SK-N-MC (cell line): ENCODE results near the gene TMEM140.
"Not testable (repeated sequence)": the region's sequence is repeated elsewhere in the genome, so short reads cannot be mapped to it uniquely, and the experiment has no call there.

Experiments
- DNase-seq: peaks from one replicate; pipeline ENCODE4 v3.0.0-alpha.2; 2011; ENCODE audit warnings: low read depth, low spot score
- H3K27ac ChIP-seq: fragments of 200-600 bp; sonication (generic); 2 replicates; pipeline ENCODE4 v1.5.1; 2016; ENCODE audit warnings: mixed run types
- H3K36me3 ChIP-seq: fragments of 200-600 bp; sonication (generic); 2 replicates; pipeline ENCODE4 v1.6.1; 2017; ENCODE audit warnings: antibody characterized with exemption, low read length, mixed read lengths; ENCODE audit not compliant: insufficient read depth
- H3K4me3 ChIP-seq: fragments of 200-600 bp; sonication (generic); 2 replicates; pipeline ENCODE4 v1.5.1; 2016
- H3K9ac ChIP-seq: fragments of 200-600 bp; sonication (generic); 2 replicates; pipeline ENCODE4 v1.8.0; 2017; ENCODE audit warnings: mixed run types, mixed read lengths; ENCODE audit not compliant: insufficient read length
- H3K9me3 ChIP-seq: fragments of 200-600 bp; sonication (generic); 2 replicates; pipeline ENCODE4 v1.6.1; 2017; ENCODE audit warnings: low read depth, mild to moderate bottlenecking, antibody characterized with exemption, low read length, moderate library complexity, mixed read lengths
- EZH2 ChIP-seq: fragments of 200-600 bp; sonication (generic); IDR thresholded peaks from one replicate; pipeline ENCODE4 v1.6.1; 2017; ENCODE audit warnings: antibody characterized with exemption
- FOXP2 ChIP-seq: optimal IDR thresholded peaks from 2 replicates; pipeline ENCODE3; 2011; ENCODE audit warnings: mild to moderate bottlenecking, moderate library complexity; ENCODE audit not compliant: insufficient read depth; ENCODE audit errors: extremely low read length, control extremely low read depth
- POLR2AphosphoS5 ChIP-seq: IDR thresholded peaks from 2 replicates; pipeline ENCODE4 v1.6.1; 2012; ENCODE audit warnings: mild to moderate bottlenecking, low read depth, low read length, borderline replicate concordance

Gene TMEM140

GRCh38 chr7:135209225-135209834 lies 61.5 kb downstream of the TMEM140 start:
- Histone ChIP-seq H3K9me3 (no peaks in the 10 kb centered on the region), H3K27ac (no peak overlapping the region), H3K9ac (no peak overlapping the region), H3K36me3 (no peaks in the 10 kb centered on the region), H3K4me3 (no peak overlapping the region)
- no peak for TF ChIP-seq EZH2
- TF ChIP-seq POLR2AphosphoS5 = no peak
- no peak for TF ChIP-seq FOXP2
- DNase-seq = no peak

GRCh38 chr7:135210888-135211178 lies 63.0 kb downstream of the TMEM140 start:
- Histone ChIP-seq H3K9ac (peak overlapping the region; percentile 88), H3K9me3 (no peaks in the 10 kb centered on the region), H3K27ac (no peak overlapping the region), H3K36me3 (no peaks in the 10 kb centered on the region), H3K4me3 (peak overlapping the region; percentile 88)
- no peak for TF ChIP-seq EZH2
- DNase-seq = no peak

DNA sequence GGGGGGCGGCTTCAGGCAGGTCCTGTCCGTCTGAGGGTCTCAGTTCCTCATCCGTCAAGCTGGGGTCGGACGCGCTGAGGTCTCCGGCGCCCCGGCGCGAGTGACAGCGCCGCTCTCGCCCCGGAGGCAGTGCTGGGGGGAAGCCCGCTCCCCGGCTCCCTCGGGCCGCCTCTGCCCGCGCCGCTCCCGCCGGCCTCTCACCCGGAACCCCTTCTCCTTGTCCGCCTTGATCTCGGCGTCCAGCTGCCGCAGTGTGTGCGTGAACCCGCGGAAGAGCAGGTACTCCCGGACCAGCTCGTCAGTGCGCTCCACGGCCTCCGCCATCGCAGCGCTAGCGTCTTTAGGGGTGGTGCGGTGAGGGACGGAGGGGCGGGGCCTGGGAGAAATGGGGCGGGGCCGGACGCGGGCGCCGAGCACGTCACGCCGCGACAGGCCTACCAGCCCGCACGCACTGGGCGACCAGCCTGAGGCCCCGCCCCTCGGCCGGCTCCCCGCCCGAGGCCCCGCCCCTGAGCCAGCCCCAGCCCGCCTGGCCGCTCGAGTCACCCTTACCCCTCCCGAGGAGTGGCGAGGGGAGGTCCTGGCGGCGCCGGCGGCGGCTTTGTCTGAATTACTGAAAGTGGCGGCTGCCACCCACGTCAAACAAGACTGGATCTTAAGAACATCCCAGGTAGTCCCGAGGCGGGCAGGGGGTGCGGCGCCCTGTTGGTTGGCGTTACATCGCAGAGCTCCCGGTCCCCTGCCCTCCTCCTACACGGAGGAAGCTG lies 63.5 kb downstream of the TMEM140 start, which contains the start of gene WDR91:
WDR91 (minus strand) TSS at position 348 of the 767 bp plus-strand sequence; CDS start at position 324, 24 bp downstream.
- no peaks in the 10 kb centered on the region for H3K36me3 ChIP-seq
- TF ChIP-seq POLR2AphosphoS5 (peak; percentile 88), FOXP2 (no peak)
- H3K27ac ChIP-seq = 0 out of 2 replicates have a peak within 1 kb of the TSS, but pooled peaks have one; percentile 25
- no peak for DNase-seq
- peak within 1 kb of the TSS; percentile 88 for H3K4me3 ChIP-seq
- H3K9me3 ChIP-seq = no peaks in the 10 kb centered on the region
- peak within 1 kb of the TSS; percentile 88 for H3K9ac ChIP-seq

DNA sequence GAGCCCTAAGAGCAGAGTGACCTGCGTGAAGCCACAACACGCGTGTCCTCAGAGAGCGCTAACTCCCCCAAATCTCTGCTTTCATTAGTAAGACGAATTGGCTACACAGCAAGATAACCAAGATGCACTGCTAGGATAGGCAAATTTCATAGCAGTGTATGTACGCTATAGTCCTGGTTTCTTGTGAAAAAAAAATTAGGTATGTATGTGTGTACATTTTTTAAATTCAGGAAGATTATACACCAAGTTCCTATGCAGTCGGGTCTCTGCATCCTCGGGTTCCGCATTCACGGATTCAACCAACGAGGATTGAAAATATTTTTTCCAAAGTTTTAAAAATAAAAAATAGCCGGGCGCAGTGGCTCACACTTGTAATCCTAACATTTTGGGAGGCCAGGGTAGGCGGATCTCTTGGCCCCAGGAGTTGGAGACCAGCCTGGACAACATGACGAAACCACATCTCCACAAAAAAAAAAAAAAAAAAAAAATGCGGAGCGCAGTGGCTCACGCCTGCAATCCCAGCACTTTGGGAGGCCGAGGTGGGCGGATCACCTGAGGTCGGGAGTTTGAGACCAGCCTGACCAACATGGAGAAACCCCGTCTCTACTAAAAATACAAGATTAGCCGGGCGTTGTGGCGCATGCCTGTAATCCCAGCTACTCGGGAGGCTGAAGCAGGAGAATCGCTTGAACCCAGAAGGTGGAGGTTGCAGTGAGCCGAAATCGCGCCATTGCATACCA lies 64.2 kb downstream of the TMEM140 start:
- not testable (repeated sequence) for H3K9me3 ChIP-seq, H3K36me3 ChIP-seq, DNase-seq
- Histone ChIP-seq H3K27ac (0 out of 2 replicates have a peak overlapping the region, but pooled peaks have one; percentile 25), H3K4me3 (peak overlapping the region; percentile 88), H3K9ac (peak overlapping the region; percentile 84)

DNA sequence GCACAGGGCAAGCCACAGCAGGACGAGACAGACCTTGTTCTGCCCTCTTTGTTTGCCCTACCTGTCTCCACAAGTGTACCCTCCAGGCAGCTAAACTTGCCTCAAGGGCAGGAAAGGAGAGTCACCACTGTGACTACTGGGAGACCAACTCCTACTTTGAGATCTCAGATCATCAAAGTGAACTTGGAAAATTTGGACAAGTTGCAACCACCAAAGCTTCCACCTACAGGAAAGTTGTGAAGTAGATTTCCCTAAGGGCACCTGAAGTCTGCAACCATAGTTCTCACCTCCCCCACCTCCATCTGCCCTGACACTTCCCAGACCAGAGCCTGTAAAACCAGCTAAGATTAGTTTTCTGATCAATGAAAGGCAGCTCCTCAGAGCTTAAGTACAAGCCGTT lies 66.0 kb downstream of the TMEM140 start:
- no peaks in the 10 kb centered on the region for H3K36me3 ChIP-seq
- H3K27ac ChIP-seq = no peak overlapping the region
- TF ChIP-seq EZH2 (no peak), FOXP2 (no peak), POLR2AphosphoS5 (no peak)
- no peak overlapping the region for H3K9ac ChIP-seq
- no peak overlapping the region for H3K4me3 ChIP-seq
- H3K9me3 ChIP-seq = no peaks in the 10 kb centered on the region
- no peak for DNase-seq

GRCh38 chr7:135215180-135215579 lies 67.3 kb downstream of the TMEM140 start:
- no peak for TF ChIP-seq EZH2
- TF ChIP-seq FOXP2 = no peak
- TF ChIP-seq POLR2AphosphoS5 = no peak
- no peak overlapping the region for H3K27ac ChIP-seq
- DNase-seq = no peak
- no peaks in the 10 kb centered on the region for H3K9me3 ChIP-seq
- H3K4me3 ChIP-seq = no peak overlapping the region
- H3K9ac ChIP-seq = no peak overlapping the region
- no peaks in the 10 kb centered on the region for H3K36me3 ChIP-seq

DNA sequence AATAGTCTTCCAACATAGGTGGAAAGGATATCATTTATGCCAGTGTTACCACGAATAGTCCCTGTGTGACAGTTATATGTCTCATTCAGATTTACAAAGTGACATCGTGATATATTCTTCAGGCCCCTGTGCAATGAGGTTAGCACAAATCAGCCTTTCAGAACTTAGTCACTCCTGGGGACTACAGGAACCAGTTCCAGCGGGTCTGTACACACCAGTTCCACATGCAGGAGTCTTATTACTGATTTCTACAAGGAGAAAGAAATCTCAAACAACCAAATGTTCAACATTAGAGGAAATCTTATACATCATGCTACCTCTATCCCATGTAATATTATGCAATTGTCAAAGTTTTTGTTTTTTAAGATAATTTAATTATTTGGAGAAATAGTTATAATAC lies 67.8 kb downstream of the TMEM140 start:
- H3K4me3 ChIP-seq = no peak overlapping the region
- H3K9me3 ChIP-seq = no peaks in the 10 kb centered on the region
- TF ChIP-seq EZH2 (no peak), POLR2AphosphoS5 (no peak), FOXP2 (no peak)
- DNase-seq = no peak
- no peaks in the 10 kb centered on the region for H3K36me3 ChIP-seq
- H3K9ac ChIP-seq = no peak overlapping the region
- H3K27ac ChIP-seq = no peak overlapping the region
